HG03039 (cell line): Measurements from ENCODE around the gene SERINC5.

Experiments
- ATAC-seq: cut with Tn5 transposase; IDR thresholded peaks from one replicate; pipeline ENCODE4 v1.9.1; 2021; ENCODE audit warnings: mild to moderate bottlenecking, moderate library complexity; ENCODE audit not compliant: unreplicated experiment

The SERINC5 gene

GRCh38 chr5:80255431-80255810 is 427 bp downstream of the SERINC5 start:
- ATAC-seq: peak; percentile 34

DNA sequence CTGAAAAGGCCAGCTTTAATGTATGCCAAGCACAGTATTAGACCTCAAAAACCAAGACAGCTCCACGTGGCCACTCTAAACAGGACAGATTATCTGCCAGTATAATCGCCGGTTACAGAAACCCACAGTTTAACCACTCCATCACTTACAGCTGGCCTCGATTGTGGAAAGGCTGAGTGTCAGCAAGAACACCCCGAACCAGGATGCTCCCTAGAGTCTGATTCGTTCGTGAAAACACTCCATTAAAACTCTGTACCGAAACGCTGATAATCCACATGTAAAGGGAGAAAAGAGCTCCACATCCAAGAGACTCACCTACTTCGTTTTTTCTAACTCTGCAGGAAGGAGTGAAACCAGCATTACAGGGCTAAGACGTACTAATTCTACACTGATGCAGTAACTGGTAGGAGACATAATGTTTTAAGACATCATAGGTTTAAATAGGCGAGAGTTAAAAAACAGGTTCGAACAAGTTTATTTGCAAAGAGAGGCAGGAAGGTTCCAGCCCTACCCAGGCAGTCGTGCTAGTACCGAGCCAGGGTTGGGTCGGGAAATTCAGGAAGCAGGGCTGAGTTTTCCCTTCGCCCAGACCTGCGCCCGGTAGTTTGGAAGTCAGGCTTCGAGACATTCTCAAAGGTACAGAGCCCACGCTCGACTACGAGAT is 949 bp downstream of the SERINC5 start:
- ATAC-seq: no peak

DNA sequence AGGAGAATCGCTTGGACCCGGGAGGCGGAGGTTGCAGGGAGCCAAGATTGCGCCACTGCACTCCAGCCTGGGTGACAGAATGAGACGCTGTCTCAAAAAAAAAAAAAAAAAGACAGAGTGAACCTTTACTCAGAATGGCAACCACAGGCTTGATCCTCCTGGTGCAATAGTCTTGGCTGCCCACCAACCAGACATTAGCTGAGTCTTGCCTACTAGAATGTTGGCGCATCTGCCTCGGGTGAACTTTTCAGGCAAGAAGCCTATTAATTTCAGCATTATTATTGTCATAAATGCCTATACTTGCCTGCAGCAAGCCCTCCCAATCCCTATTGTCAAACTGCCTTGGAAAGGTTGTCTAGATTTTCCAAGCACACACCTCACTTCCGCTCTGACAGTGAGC is 4.2 kb downstream of the SERINC5 start:
- ATAC-seq: no peak

DNA sequence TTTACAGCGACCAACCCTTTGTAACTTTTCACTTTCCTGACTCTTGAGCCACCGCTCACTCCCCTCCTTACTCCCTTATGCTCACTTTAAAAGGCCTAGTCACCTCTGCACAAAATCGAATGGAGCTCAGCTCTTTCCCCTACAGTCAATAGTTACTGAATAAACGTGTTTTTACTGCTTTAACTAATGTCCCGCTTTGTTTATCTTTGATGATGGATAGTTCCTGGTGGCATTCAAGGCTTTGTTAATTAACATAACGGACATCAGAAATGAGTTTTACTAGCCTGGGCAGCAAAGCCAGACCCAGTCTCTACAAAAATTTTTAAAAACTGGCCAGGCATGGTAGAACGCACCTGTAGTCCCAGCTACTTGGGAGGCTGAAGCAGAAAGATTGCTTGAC is 5.0 kb downstream of the SERINC5 start:
- no peak for ATAC-seq

DNA sequence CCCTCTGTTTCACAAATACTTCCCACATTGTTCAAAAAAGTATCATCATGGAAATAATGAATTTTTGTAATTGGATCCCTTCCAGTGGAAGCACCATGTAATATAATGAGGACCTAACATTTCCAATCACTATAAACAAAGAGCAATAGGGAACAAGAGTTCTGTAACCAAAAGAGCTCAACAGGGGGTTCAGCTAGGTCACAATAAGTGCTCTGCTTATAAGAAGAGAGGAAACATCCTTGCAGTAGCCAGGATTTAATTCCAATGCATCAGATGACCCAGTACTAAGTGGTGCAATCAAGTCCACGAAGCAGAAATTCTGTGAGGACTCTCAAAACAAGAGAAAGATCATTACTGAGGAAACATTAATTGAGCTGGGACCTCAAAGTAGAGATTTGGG is 5.9 kb downstream of the SERINC5 start:
- ATAC-seq: no peak

DNA sequence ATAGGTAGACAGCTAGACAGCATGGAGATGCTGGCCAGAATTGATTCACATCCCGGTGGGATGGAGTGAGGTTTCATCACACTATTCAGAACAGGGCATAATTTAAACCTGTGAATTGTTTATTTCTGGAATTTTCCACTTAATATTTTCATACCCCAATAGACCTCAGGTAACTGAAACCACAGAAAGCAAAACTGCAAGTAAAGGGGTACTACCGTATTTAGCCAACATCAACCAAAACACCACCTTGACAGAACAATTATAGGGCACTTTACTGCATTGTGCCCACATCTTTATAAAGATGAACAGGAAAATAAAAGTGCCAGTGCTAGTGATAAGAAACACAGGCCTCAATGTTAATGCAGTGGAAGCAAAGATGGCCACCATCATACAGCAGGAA is 7.5 kb downstream of the SERINC5 start:
- ATAC-seq: no peak

DNA sequence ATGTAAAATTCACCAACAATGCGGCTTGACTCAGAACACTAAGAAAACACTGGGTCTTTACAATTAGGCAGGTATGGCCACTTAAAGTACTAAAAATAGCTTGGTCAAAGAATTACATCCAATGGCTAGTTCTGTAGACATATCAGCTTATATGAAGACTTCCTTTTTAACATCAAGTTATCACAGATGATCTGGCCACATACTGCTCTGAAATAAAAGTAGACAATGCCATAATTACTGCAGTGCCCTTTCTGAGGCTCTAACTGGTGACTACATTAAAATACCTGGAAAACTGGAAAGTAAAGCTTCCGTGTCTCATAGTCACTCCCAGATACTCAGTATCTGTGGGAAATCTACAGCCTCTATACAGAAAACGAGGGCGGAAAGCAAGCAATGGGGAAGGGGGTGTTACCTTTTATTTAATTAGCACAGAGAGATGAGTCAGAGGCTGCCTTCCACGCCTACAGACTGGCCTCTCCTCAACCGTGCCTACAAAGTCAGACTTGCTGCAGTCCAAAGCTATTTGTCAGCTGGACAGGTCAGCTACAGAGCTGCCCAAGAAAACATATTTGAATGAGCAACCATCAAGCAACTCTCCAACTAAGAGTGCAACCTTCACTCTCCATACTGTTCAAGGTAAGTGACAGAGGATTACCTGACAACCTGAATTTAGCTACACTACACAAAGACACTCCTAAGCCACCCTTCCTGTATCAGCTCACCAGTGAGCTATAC is 8.7 kb downstream of the SERINC5 start:
- ATAC-seq: peak; percentile 81

GRCh38 chr5:80246001-80246758 is 9.7 kb downstream of the SERINC5 start:
- no peak for ATAC-seq

DNA sequence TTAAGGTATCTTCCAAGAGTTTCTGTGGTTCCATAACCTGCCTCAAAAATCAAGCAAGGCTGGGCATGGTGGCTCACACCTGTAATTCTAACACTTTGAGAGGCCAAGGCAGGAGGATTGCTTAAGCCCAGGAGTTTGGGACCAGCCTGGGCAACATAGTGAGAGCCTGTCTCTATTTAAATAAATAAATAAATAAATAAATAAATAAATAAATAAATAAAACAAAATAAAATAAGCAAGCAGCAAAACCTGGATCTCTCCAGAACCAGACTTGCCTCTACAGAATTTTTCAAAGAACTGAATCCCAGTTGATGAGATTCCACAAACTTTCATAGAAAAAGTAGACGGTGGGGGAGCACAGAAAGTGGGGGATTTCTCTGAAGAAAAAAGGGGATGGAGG is 12.3 kb downstream of the SERINC5 start:
- ATAC-seq: no peak

- ATAC-seq: no peak
Measured at GRCh38 chr5:80242849-80243248, 13.0 kb downstream of the SERINC5 start.

DNA sequence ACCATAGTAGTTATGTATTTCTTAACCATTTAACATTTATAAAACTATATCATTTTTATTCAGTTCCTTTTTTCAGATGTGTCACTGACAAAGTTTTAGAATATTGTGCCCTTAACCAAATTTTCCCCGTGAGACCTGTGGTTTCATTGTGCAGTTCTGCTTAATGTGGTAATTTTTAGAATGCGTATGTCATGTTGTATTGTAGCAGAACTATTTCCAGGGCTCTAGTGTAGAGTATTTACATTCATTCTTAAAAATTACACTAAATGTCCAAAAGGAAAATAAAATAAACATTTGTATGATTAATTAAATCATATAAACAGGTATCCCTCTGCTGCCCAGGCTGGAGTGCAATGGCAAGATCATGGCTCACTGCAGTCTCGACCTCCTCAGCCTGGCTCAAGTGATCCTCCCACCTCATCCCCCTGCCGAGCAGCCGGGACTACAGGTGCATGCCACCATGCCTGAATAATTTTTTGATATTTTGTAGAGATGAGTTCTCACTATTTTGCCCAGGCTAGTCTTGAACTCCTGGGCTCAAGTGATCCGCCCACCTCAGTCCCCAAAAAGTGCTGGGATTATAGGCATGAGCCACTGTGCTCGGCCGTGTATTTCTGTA is 15.4 kb downstream of the SERINC5 start:
- no peak for ATAC-seq

- ATAC-seq: no peak
Measured at GRCh38 chr5:80239680-80240367, 16.0 kb downstream of the SERINC5 start.

DNA sequence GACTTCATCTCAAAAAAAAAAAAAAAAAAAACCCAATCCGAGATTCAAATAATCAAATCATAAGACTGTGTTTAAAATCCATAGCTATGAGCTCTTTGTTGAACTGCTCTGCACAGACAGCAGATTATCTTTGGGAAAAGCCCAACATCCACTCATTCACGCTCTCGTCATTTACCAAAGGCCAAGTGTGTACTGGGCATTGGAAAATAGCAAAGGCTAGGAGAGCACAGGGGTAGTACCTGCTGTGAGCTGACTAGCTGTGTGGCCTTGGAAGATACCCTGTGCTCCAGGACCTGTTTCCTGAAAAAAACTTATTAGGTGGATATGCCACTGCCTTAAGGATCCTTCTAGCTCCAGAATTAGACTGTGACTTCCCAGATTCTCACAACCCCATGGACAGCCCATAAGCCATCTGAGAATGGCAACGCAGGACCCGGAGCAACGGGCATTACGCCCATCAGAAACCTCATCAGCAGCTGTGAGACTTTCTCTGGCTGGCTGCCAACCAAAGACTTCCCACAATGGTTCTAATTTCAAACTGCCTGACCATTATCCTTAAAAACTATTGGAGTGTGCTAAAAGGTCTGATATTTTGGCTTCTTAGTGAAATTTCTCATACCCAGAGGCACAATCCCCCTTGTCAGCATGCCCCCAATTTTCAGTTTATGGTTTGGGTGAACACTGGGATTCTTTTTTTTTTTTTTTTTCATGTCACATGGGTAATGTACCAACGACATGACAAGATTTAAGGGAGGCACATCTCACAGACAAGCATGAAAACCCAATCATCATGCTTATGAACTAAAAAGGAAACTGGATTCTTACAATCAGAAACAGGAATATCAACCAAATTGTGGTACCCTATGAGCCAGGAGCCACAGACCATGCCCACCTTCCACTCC is 16.8 kb downstream of the SERINC5 start:
- no peak for ATAC-seq

DNA sequence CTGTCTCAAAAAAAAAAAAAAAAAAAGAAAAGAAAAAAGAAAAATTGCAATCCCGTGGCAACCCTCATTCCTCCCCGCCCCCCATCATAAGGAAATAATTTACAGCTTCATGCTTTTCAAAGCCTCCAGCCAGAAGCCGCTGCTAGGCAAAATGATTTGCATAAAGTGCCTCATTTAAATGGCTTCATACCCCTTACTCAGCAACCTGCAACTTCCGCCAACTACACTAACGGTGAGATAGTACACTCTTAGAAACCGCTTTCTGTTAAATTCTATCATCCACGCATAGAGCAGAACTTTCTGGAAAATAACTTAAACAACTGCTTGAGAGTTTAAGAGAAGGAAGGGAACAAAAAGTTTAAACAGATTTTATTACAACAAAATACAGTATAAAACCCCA is 17.8 kb downstream of the SERINC5 start:
- ATAC-seq: no peak

DNA sequence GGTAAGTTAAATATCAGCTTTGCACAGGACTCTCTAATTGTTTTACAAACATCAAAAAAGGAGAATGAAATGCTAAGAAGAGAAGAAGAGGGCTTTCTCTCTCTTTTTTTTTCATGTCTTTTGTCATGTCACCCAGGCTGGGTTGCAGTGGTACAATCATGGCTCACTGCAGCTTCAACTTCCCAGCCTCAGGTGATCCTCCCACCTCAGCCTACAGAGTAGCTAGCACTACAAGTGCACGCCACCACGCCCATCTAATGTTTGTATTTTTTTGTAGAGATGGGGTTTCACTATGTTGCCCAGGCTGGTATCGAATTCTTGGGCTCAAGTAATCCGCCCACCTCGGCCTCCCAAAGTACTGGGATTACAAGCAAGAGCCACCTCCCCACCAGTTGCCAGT is 18.6 kb downstream of the SERINC5 start:
- no peak for ATAC-seq

DNA sequence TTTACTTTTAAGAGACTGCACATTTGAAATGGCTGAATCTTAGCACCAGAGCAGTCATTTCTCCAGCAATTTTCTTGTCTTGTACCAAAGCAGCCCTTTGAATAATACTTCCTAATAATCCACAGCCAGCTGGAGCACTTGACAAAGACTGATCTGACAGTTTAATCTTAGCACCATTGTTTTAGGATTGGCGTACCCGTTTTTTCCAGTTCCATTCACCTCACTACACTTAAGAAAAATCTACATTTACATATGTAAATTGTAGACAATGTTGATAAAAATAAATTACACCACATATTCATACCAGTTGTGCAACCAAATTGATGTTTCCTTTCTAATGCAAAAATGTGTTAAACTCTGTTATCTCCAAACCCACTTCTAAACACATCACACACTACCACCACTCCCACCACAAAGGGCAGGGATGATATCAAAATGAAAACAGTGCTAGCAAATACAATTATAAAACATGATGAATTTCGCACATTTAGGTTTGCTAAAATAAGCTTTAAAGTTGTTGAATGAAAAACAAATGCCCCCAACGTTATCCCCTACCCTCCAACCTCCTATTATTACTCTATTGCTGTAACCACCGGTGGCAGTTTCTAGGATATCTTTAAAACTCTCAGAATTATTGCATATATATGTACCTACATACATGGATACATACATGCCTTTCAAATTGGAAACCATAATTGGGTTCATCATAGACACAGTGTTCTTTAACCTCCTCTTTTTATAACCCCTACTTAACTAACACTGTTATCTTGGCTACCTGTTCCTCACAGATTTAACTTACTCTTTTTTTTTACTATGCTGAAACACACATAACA is 21.5 kb downstream of the SERINC5 start:
- ATAC-seq: no peak

GRCh38 chr5:80231693-80232092 is 24.2 kb downstream of the SERINC5 start:
- no peak for ATAC-seq

DNA sequence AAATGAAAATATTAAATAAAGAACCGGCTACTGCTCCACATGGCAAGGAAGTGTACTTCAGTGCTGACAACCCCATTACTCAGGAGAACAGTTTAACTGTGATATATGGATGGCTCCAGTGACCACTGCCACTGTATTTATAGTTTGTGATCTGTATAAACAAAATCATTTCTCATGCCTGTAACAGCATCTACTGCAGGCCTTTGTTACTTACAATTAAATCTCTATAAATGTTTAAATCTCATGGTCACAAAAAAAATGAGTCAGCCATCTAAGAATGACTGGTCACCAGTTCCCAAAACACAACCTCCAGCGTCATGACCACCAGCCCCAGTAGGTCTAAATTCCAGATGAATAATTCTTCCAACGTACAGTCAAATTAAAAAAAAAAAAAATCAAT is 24.6 kb downstream of the SERINC5 start:
- ATAC-seq: no peak
